HCT116 (cell line): ENCODE data around the gene SUMO3.

Experiments
- CEBPB ChIP-seq: IDR thresholded peaks from 2 replicates; pipeline ENCODE4 v1.6.1; 2012; ENCODE audit warnings: low read depth
- CTCF ChIP-seq, 3 experiments: fragments of 200-600 bp in 1 of 3; sonication (generic) in 1 of 3; IDR thresholded peaks in 2 of 3; conservative IDR thresholded peaks in 1 of 3; 2 replicates each; pipeline ENCODE4 v1.5.1; 2012 to 2017; ENCODE audit warnings: low read depth in 2 of 3, low read length in 2 of 3, antibody characterized with exemption in 1 of 3, borderline replicate concordance in 1 of 3, control low read depth in 1 of 3, mild to moderate bottlenecking in 1 of 3, mixed read lengths in 1 of 3, mixed run types in 1 of 3, moderate library complexity in 1 of 3; ENCODE audit not compliant: insufficient read depth in 1 of 3
- EGR1 ChIP-seq: IDR thresholded peaks from 2 replicates; pipeline ENCODE4 v1.6.1; 2012; ENCODE audit warnings: low read depth
- EZH2 ChIP-seq: fragments of 200-600 bp; sonication (generic); IDR thresholded peaks from 2 replicates; pipeline ENCODE4 v1.6.1; 2017; ENCODE audit warnings: antibody characterized with exemption, mixed run types
- REST ChIP-seq: IDR thresholded peaks from 2 replicates; pipeline ENCODE4 v1.6.1; 2012; ENCODE audit warnings: low read depth
- SIN3A ChIP-seq: IDR thresholded peaks from 2 replicates; pipeline ENCODE4 v1.6.1; 2012; ENCODE audit warnings: low read depth
- YY1 ChIP-seq: IDR thresholded peaks from 2 replicates; pipeline ENCODE4 v1.6.1; 2011; ENCODE audit warnings: low read length, low read depth, moderate library complexity, mild to moderate bottlenecking; ENCODE audit not compliant: insufficient replicate concordance; ENCODE audit errors: extremely low read depth
- ZBTB33 ChIP-seq: IDR thresholded peaks from 2 replicates; pipeline ENCODE4 v1.6.1; 2011; ENCODE audit warnings: mild to moderate bottlenecking, low read length, moderate library complexity; ENCODE audit not compliant: insufficient replicate concordance; ENCODE audit errors: extremely low read depth

DNA sequence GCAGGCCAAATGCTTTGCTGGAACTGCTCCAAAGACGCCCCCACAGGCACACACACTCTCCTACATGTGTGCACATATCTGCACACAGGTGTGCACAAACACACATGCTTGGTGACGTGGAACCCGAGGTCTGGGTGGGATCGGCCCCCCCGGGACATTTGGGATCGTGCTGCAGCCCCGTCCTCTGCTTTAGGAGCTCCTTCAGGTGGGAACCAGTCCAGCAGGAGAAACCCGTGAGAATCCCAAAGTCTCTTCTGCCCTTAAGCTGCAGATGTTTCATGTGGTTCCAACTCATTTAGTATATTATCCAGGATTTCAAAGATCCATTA, 54.8 kb downstream of the SUMO3 start:
- TF ChIP-seq SIN3A: no peak
- no peak for TF ChIP-seq CTCF (IDR thresholded peaks at IDR 0.05 in 2 of 3, conservative IDR thresholded peaks at IDR 0.05 in 1 of 3; ENCODE audit: borderline replicate concordance in 1 of 3, insufficient read depth in 1 of 3, low read depth in 2 of 3, low read length in 2 of 3)
- no peak for TF ChIP-seq EGR1
- TF ChIP-seq REST: no peak
- TF ChIP-seq CEBPB: no peak
- TF ChIP-seq YY1: no peak
- no peak for TF ChIP-seq EZH2
- TF ChIP-seq ZBTB33: no peak
